Cardiac muscle cell (in vitro differentiated cells and primary cell): Measurements from ENCODE around the gene PLSCR4. TPM values are rescaled to one million over a fixed set of nuclear protein-coding genes. Genes with fewer than 3 reads are reported as not detected.

Experiments used
- DNase-seq, 2 donors: peaks; one replicate each; pipeline versions ENCODE4 v3.0.0 to v3.0.0-alpha.2; 2010 to 2017; ENCODE audit warnings: low read depth in 1 of 2, low spot score in 1 of 2
- H3K27ac ChIP-seq: fragments of 200-600 bp; sonication (generic); 2 replicates; pipeline ENCODE4 v1.5.1; 2016
- H3K27me3 ChIP-seq: fragments of 200-600 bp; sonication (generic); 2 replicates; pipeline ENCODE4 v1.6.0; 2016; ENCODE audit warnings: control low read depth
- H3K36me3 ChIP-seq: fragments of 200-600 bp; sonication (generic); 2 replicates; pipeline ENCODE4 v1.5.1; 2016; ENCODE audit warnings: control low read depth
- H3K4me1 ChIP-seq: fragments of 200-600 bp; sonication (generic); 2 replicates; pipeline ENCODE4 v1.8.1; 2017; ENCODE audit warnings: low read depth, mild to moderate bottlenecking, mixed run types
- H3K4me3 ChIP-seq: fragments of 200-600 bp; sonication (generic); 2 replicates; pipeline ENCODE4 v1.5.1; 2016; ENCODE audit warnings: mild to moderate bottlenecking
- H3K9me3 ChIP-seq: fragments of 200-600 bp; sonication (generic); 2 replicates; pipeline ENCODE4 v1.5.1; 2017; ENCODE audit warnings: low read depth, mild to moderate bottlenecking, control low read depth
- polyA plus RNA-seq: library from polyadenylated mRNA; unstranded; fragments of >200 nt; fragmentation: Nextera tagmentation; extraction: Ambion mirVana; gene quantifications from 2 replicates; pipeline ENCODE4 v1.2.1, GENCODE V29; 2016
- total RNA-seq: library from RNA; depleted of rRNA; stranded (reverse); fragments of >200 nt; gene quantifications from 2 replicates; pipeline ENCODE4 v1.2.3, GENCODE V29; 2016
- TF ChIP-seq, protein P1 (sequence below): IDR thresholded peaks from 2 replicates; pipeline ENCODE4 v1.5.1; 2012; ENCODE audit warnings: low read depth, mild to moderate bottlenecking, low read length

PLSCR4 gene
- total and polyA plus RNA-seq, 2 experiments from 2014 or later: 1.2 to 1.3 TPM

DNA sequence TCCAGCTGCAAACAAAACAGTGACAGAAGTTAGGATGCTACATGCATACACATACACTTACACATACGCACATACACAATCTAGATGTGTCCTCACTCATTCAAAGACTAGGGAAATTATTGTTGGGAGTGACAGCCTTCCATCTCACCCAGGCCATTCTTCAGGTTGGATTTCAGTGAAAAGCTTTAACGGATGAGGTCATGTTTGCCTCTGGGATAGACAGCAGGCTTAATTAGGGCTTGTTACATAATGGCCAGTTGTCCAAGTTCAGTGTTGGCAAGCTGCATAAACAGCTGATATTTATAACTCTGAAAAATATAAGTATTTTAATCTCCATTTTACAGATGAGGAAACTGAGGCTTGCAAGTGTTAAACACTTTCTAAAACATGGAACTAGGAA is 54.1 kb downstream of the PLSCR4 start:
- peaks cover 10% of the 10 kb centered on the region for H3K4me1 ChIP-seq
- no peak overlapping the region for H3K4me3 ChIP-seq
- no peaks in the 10 kb centered on the region for H3K9me3 ChIP-seq
- H3K27me3 ChIP-seq: no peaks in the 10 kb centered on the region
- TF ChIP-seq, protein P1, sequence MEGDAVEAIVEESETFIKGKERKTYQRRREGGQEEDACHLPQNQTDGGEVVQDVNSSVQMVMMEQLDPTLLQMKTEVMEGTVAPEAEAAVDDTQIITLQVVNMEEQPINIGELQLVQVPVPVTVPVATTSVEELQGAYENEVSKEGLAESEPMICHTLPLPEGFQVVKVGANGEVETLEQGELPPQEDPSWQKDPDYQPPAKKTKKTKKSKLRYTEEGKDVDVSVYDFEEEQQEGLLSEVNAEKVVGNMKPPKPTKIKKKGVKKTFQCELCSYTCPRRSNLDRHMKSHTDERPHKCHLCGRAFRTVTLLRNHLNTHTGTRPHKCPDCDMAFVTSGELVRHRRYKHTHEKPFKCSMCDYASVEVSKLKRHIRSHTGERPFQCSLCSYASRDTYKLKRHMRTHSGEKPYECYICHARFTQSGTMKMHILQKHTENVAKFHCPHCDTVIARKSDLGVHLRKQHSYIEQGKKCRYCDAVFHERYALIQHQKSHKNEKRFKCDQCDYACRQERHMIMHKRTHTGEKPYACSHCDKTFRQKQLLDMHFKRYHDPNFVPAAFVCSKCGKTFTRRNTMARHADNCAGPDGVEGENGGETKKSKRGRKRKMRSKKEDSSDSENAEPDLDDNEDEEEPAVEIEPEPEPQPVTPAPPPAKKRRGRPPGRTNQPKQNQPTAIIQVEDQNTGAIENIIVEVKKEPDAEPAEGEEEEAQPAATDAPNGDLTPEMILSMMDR: no peak
- no peaks in the 10 kb centered on the region for H3K36me3 ChIP-seq
- no peak for DNase-seq
- no peak overlapping the region for H3K27ac ChIP-seq

DNA sequence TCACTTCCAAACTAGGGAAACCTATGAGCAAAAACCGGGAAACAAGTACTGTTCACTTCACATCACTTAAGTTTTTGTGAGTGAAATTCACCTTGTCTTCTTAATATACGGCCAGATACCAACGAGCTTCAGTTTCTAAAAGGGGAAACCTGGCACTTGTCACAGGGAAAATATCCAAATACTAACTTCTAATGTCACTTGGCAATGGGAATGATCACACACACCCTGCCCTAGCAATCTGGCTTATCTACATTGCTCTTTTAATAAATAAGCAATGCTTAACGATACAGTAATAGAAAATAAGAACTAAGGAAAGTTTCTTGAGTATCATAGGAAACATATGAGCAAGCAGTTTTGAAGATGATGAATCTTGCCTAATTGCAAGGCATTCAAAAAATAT is 55.3 kb downstream of the PLSCR4 start:
- TF ChIP-seq, protein P1: no peak
- no peaks in the 10 kb centered on the region for H3K9me3 ChIP-seq
- peak in 1 of 2 donors; percentile 13 for DNase-seq
- H3K27me3 ChIP-seq: no peaks in the 10 kb centered on the region
- H3K4me3 ChIP-seq: no peak overlapping the region
- H3K4me1 ChIP-seq: peaks cover 10% of the 10 kb centered on the region
- no peaks in the 10 kb centered on the region for H3K36me3 ChIP-seq
- H3K27ac ChIP-seq: peak overlapping the region; percentile 61

DNA sequence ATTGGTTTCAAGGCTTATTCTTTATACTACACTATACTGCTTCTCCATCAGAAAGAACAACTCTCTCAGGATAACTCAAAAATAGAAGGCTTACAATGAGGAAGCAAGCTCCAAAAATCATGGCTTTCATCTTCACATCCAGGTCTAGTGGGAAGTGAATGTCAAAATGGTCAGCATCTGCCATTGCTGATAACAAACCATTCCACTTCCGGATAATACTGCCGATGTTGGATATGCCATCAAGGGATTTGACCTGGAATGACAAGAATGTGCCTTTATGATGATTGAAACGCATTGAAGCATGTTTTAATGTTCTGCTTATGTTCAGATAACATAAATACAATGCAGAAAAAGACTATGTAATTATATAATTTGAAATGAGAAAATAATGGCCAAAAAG is 55.9 kb downstream of the PLSCR4 start:
- H3K4me1 ChIP-seq: peaks cover 10% of the 10 kb centered on the region
- H3K27ac ChIP-seq: no peak overlapping the region
- no peaks in the 10 kb centered on the region for H3K9me3 ChIP-seq
- H3K27me3 ChIP-seq: no peaks in the 10 kb centered on the region
- no peak overlapping the region for H3K4me3 ChIP-seq
- no peaks in the 10 kb centered on the region for H3K36me3 ChIP-seq
- TF ChIP-seq, protein P1: no peak
- no peak for DNase-seq

DNA sequence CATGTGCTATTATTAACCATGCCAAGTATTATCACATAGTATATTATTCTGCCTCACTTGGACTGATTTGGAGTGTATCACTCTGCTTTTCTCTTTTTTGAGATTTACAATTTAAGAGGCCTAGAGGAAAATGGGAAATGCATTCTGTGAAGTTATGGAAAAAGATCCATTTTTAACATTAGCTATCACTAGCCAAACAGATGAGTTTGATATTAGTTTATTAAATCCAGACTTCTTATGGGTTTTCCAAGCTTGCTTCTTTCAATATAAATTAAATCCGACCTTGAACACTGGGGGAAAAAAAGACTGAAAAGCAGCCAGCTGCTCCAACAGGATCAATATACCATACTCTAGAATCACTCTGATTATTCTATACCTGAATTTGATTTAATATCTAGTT is 59.9 kb downstream of the PLSCR4 start:
- H3K36me3 ChIP-seq: no peaks in the 10 kb centered on the region
- H3K27ac ChIP-seq: no peak overlapping the region
- TF ChIP-seq, protein P1: no peak
- H3K9me3 ChIP-seq: no peaks in the 10 kb centered on the region
- no peaks in the 10 kb centered on the region for H3K27me3 ChIP-seq
- H3K4me1 ChIP-seq: peaks cover 10% of the 10 kb centered on the region
- no peak for DNase-seq
- no peak overlapping the region for H3K4me3 ChIP-seq

- Histone ChIP-seq H3K27me3 (no peaks in the 10 kb centered on the region), H3K9me3 (no peaks in the 10 kb centered on the region), H3K27ac (no peak overlapping the region), H3K4me1 (peaks cover 14% of the 10 kb centered on the region), H3K4me3 (no peak overlapping the region), H3K36me3 (no peaks in the 10 kb centered on the region)
- peak; percentile 68 to 72 for DNase-seq
- TF ChIP-seq, protein P1: peak; percentile 70
Measured at GRCh38 chr3:146189519-146190173, 61.3 kb downstream of the PLSCR4 start.
